ENCODE results near the gene WSB1.

DNA sequence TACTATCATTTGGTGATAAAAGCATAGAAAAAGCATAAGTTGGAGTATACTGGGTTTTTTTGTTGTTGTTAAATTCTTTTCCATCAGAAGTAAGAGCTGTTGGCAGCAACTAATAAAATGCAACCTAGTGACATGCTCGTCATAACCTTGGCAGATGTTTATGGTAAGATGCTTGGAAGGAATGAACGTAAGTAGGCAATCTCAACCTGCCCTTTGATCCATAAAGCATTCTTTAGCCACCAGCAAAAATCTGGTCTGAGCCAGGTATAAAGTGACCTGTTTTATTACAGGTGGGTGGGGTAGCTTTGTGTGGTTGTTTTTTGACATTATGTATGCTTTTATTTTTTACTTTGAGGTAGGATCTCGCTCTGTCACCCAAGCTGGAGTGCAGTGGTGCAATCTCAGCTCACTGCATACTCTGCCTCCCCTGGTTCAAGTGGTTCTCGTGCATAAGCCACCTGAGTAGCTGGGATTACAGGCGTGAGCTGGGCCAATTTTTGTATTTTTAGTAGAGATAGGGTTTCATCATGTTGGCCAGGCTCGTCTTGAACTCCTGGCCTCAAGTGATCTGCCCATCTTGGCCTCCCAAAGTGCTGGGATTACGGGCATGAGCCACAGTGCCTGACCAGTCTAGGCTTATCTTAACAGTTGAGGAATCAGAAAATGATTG, 22.0 kb downstream of the WSB1 start:
- TF ChIP-seq CTCF (IDR thresholded peaks at IDR 0.05; ENCODE audit: low read depth, low read length, poor library complexity, severe bottlenecking) (no peak), EZH2phosphoT487 (IDR thresholded peaks at IDR 0.05; ENCODE audit: borderline replicate concordance, low read length) (no peak)

All from DOHH2 (cell line).